HEK293T (cell line): ENCODE results near the gene CTU2.

Source experiments
- CTCF ChIA-PET: fragments of 350-600 bp; formaldehyde crosslinking; extraction: SDS; loops from one replicate; lab custom pipeline; 2021; ENCODE audit warnings: antibody characterized with exemption, inconsistent platforms; lab: Yijun Ruan, JAX
- POLR2A ChIA-PET: fragments of 350-600 bp; formaldehyde crosslinking; extraction: SDS; loops from one replicate; lab custom pipeline; 2020; ENCODE audit warnings: antibody characterized with exemption, inconsistent platforms; lab: Yijun Ruan, JAX
- DNase-seq: peaks from one replicate; pipeline ENCODE4 v3.0.0; 2012; ENCODE audit warnings: mixed read lengths; ENCODE audit errors: extremely low spot score
- ARNT ChIP-seq: fragments of 450-650 bp; IDR thresholded peaks from 2 replicates; pipeline ENCODE4 v1.6.1; 2017; ENCODE audit warnings: mild to moderate bottlenecking
- BHLHE40 ChIP-seq: fragments of 450-650 bp; IDR thresholded peaks from 2 replicates; pipeline ENCODE4 v1.6.1; 2016; ENCODE audit warnings: mild to moderate bottlenecking, moderate library complexity, borderline replicate concordance
- CTBP1 ChIP-seq: fragments of 450-650 bp; IDR thresholded peaks from 2 replicates; pipeline ENCODE4 v1.6.1; 2016; ENCODE audit warnings: borderline replicate concordance
- ELF4 ChIP-seq: fragments of 450-650 bp; IDR thresholded peaks from 2 replicates; pipeline ENCODE4 v1.6.1; 2017; ENCODE audit warnings: antibody characterized with exemption
- FOXA1 ChIP-seq: fragments of 450-650 bp; IDR thresholded peaks from 2 replicates; pipeline ENCODE4 v1.6.1; 2016; ENCODE audit warnings: mild to moderate bottlenecking
- FOXK2 ChIP-seq: fragments of 450-650 bp; IDR thresholded peaks from 2 replicates; pipeline ENCODE4 v1.6.1; 2016; ENCODE audit warnings: mild to moderate bottlenecking
- FOXM1 ChIP-seq: fragments of 450-650 bp; IDR thresholded peaks from 2 replicates; pipeline ENCODE4 v1.6.1; 2017; ENCODE audit warnings: mild to moderate bottlenecking, borderline replicate concordance
- HDGF ChIP-seq: fragments of 450-650 bp; IDR thresholded peaks from 2 replicates; pipeline ENCODE4 v1.6.1; 2017; ENCODE audit warnings: antibody characterized with exemption, borderline replicate concordance
- L3MBTL2 ChIP-seq: fragments of 450-650 bp; conservative IDR thresholded peaks from 2 replicates; pipeline ENCODE4 v1.6.1; 2016; ENCODE audit warnings: mild to moderate bottlenecking
- LEF1 ChIP-seq: fragments of 450-650 bp; IDR thresholded peaks from 2 replicates; pipeline ENCODE4 v1.6.1; 2017; ENCODE audit warnings: mild to moderate bottlenecking, borderline replicate concordance
- NFRKB ChIP-seq: fragments of 450-650 bp; IDR thresholded peaks from 2 replicates; pipeline ENCODE4 v1.6.1; 2016; ENCODE audit warnings: mild to moderate bottlenecking, moderate library complexity
- SP1 ChIP-seq: fragments of 450-650 bp; IDR thresholded peaks from 2 replicates; pipeline ENCODE4 v1.6.1; 2017
- SUZ12 ChIP-seq: fragments of 450-650 bp; IDR thresholded peaks from 2 replicates; pipeline ENCODE4 v1.6.1; 2016; ENCODE audit warnings: mild to moderate bottlenecking
- TARDBP ChIP-seq: fragments of 450-650 bp; IDR thresholded peaks from 2 replicates; pipeline ENCODE4 v1.6.1; 2016
- ZNF384 ChIP-seq: fragments of 450-650 bp; IDR thresholded peaks from 2 replicates; pipeline ENCODE4 v1.6.1; 2016
- TF ChIP-seq, protein P1 (sequence below): fragments of 450-650 bp; IDR thresholded peaks from 2 replicates; pipeline ENCODE4 v1.6.1; 2016

The CTU2 gene

DNA sequence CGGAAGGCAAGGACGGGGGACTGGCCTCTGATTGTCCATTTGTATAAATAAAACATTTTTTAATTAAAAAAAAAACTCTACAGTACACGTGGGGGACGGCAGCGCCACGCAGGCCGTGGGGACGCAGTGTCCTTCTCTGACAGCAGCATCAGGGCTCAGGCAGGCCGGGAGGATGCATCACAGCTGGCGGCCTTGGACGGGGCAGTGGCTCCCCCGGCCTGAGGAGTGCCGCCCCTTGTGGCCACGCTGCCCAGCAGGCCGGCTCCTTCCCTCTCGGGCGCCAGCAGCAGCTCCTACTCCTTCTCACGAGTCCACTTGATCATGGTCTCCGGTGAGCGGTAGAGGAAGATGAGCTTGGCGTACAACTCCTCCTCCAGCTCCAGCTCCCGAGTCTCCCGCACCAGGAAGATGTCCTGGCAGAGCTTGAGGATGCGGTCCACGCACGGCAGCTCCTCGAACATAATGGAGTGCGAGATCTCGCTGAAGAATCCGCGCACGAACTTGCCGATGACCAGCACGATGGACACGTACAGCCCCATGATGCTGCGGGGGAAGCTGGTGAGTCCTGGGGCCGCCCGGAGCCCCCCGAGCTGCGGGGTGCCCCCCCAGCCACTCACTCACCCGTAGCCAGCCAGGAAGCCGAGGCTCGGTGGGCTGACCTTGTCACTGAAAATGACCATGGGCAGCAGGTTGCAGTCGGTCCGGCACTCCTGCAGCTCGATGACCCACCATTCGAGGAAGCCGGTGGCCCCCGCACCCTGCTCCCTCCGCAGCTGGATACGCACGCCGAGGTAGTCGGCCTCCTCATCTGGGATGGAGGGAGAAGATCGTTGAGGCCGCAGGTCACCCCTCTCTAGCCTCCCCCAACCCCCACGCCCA, 9.2 kb downstream of the CTU2 start:
- CTCF ChIA-PET = no interaction called here
- DNase-seq = no peak
- TF ChIP-seq SUZ12 (no peak), ELF4 (no peak), L3MBTL2 (no peak), LEF1 (no peak), ARNT (no peak), TARDBP (no peak)
- POLR2A ChIA-PET = interaction anchor here (0.8 kb wide), 1 partner anchor 9 kb away, joined by 3 read pairs; no protein-coding TSS in a partner anchor

- no peak for TF ChIP-seq TARDBP
- TF ChIP-seq L3MBTL2 = no peak
- no peak for TF ChIP-seq ARNT
- TF ChIP-seq HDGF = no peak
- TF ChIP-seq BHLHE40 = no peak
- no peak for TF ChIP-seq LEF1
- no peak for TF ChIP-seq SP1
- TF ChIP-seq ELF4 = no peak
- TF ChIP-seq ZNF384 = no peak
- TF ChIP-seq FOXA1 = no peak
- TF ChIP-seq NFRKB = no peak
- ChIA-PET CTCF (no interaction called here), POLR2A (interaction anchor here (0.8 kb wide), 1 partner anchor 9 kb away, joined by 3 read pairs; no protein-coding TSS in a partner anchor)
- DNase-seq = no peak
Measured at GRCh38 chr16:88716201-88716600, 9.9 kb downstream of the CTU2 start.

DNA sequence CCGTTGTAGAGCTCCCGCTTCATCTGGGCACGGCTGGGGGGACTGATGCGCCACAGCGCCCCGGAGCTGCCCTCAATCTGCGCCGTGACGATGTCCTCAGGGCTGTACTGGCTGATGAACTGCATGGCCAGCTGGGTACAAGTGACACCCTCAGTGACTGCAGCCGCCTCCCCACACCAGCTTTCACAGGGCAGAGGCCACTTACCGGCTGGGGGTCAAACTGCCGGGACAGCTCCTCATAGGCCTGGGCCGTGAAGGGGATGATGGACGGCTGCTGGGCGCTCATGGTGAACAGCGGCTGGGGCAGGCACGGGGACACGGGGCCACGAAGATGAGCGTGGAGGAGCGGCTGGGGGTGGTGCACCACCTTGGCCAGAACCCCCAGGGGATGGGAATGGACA, 10.3 kb downstream of the CTU2 start:
- ChIA-PET POLR2A (no interaction called here), CTCF (no interaction called here)
- DNase-seq = no peak
- no peak for TF ChIP-seq TARDBP
- no peak for TF ChIP-seq SUZ12
- TF ChIP-seq FOXA1 = no peak
- no peak for TF ChIP-seq ARNT
- no peak for TF ChIP-seq BHLHE40
- no peak for TF ChIP-seq CTBP1
- TF ChIP-seq, protein P1, sequence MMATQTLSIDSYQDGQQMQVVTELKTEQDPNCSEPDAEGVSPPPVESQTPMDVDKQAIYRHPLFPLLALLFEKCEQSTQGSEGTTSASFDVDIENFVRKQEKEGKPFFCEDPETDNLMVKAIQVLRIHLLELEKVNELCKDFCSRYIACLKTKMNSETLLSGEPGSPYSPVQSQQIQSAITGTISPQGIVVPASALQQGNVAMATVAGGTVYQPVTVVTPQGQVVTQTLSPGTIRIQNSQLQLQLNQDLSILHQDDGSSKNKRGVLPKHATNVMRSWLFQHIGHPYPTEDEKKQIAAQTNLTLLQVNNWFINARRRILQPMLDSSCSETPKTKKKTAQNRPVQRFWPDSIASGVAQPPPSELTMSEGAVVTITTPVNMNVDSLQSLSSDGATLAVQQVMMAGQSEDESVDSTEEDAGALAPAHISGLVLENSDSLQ = no peak
- no peak for TF ChIP-seq HDGF
- TF ChIP-seq ELF4 = no peak
- no peak for TF ChIP-seq FOXK2
- TF ChIP-seq FOXM1 = no peak
- TF ChIP-seq NFRKB = no peak
- TF ChIP-seq SP1 = no peak
- no peak for TF ChIP-seq L3MBTL2
- no peak for TF ChIP-seq LEF1

DNA sequence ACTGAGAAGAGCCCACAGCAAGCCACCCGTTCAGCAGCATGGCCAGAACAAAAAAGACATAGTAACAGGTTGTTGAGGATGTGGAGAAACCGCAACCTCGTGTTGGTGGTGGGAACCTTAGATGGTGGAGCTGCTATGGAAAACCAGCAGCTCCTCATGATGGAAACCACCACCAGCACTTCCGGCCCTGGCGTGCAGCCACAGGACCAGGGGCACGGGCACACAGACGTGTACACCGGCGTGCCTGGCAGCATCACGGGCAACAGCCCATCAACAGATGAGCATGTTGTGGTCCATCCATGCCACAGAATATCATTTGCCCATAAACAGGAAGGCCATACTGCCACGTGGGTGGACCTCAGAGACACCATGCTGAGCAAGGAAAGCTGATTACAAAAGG, 11.9 kb downstream of the CTU2 start:
- TF ChIP-seq ARNT (no peak), ZNF384 (no peak), HDGF (no peak), LEF1 (no peak), FOXK2 (no peak), TARDBP (no peak), CTBP1 (no peak), L3MBTL2 (no peak), NFRKB (no peak), BHLHE40 (no peak), FOXA1 (no peak), SUZ12 (no peak), FOXM1 (no peak), SP1 (no peak), ELF4 (no peak)
- TF ChIP-seq, protein P1 = no peak
- ChIA-PET POLR2A (no interaction called here), CTCF (no interaction called here)
- DNase-seq = no peak

DNA sequence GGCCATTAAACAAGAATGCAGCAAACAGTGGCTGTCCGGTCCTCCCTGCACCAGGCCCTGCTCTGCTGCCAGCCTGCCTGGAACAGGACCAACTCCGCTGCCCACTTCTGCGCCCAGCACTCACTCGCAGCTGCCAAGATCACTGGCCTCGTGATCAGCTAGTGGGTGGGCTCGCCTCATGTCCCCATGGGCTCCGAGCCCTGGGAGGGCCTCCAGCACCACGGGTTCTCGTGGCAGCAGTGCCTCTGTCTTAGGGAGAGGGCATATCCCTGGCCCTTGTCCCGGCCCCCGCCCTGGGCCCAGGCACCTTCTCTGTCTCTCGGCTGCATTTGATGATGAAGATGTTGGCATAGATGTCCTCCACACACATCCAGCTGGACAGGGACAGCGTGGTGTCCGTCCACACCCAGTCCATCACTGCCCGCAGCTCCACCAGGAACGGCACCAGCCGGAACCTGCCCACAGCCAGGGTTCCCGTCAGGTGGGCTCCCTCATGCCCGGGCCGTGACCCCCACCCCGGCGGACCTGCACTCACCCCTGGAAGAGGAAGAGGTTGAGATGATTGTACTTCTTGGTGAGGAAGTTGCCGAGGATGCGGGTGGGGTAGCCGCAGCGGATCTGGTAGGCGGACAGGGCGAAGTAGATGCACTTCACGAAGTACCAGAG, 13.1 kb downstream of the CTU2 start:
- TF ChIP-seq LEF1 (no peak), FOXM1 (no peak), ELF4 (no peak), TARDBP (no peak), CTBP1 (no peak), HDGF (no peak), NFRKB (no peak), ARNT (no peak), SUZ12 (no peak), FOXA1 (no peak), BHLHE40 (no peak), L3MBTL2 (no peak), SP1 (no peak), FOXK2 (no peak), ZNF384 (no peak)
- TF ChIP-seq, protein P1 = no peak
- CTCF ChIA-PET = no interaction called here
- POLR2A ChIA-PET = no interaction called here
- no peak for DNase-seq

DNA sequence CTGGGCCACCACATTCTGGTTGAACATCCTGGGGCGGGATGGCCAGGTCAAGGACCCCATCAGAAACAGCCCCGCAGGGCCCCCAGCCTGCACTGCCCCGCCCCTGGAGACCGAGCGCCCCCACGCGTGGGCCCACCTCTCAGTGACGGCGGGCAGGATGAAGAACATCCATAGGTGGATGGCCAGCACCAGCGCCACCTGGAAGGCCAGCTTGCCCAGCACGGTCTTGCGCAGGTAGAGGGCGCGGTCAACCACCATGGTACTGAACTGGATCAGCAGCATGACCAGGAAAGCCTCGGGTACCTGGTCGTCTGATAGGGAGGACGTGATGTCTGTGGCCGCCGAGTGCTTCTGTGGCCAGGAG, 13.6 kb downstream of the CTU2 start:
- POLR2A ChIA-PET = no interaction called here
- TF ChIP-seq LEF1 (no peak), BHLHE40 (no peak), L3MBTL2 (no peak), SUZ12 (no peak), NFRKB (no peak), FOXA1 (no peak), SP1 (no peak), FOXM1 (no peak), CTBP1 (no peak), ELF4 (no peak), TARDBP (no peak)
- TF ChIP-seq, protein P1 = no peak
- DNase-seq = no peak
- CTCF ChIA-PET = no interaction called here
